Skeletal muscle satellite cell (primary cell): Measurements from ENCODE around the gene ELP4.

Experiments
- H3K27me3 ChIP-seq: 2 replicates; pipeline ENCODE4 v1.7.0; 2013; ENCODE audit warnings: low read length; ENCODE audit not compliant: control insufficient read depth, insufficient read depth
- H3K36me3 ChIP-seq: 2 replicates; pipeline ENCODE4 v1.7.0; 2013; ENCODE audit warnings: mild to moderate bottlenecking, control low read depth, low read length; ENCODE audit not compliant: insufficient read depth
- H3K4me1 ChIP-seq: 2 replicates; pipeline ENCODE4 v1.7.0; 2013; ENCODE audit warnings: low read length; ENCODE audit not compliant: control insufficient read depth, insufficient read depth
- H3K4me2 ChIP-seq: 2 replicates; pipeline ENCODE4 v1.7.0; 2013; ENCODE audit warnings: mild to moderate bottlenecking, low read length
- H3K4me3 ChIP-seq: 2 replicates; pipeline ENCODE4 v1.7.0; 2013; ENCODE audit warnings: low read length
- H3K9ac ChIP-seq: 2 replicates; pipeline ENCODE4 v1.7.0; 2013; ENCODE audit warnings: mild to moderate bottlenecking, low read depth, low read length, moderate library complexity
- H3K9me3 ChIP-seq: replicated peaks from 2 replicates; pipeline ENCODE4 v1.7.0; 2013; ENCODE audit warnings: mild to moderate bottlenecking, control low read depth, low read length

Gene ELP4

GRCh38 chr11:31817621-31818424, 308.3 kb downstream of the ELP4 start:
- Histone ChIP-seq H3K36me3 (no peaks in the 10 kb centered on the region), H3K4me2 (peak overlapping the region; percentile 82), H3K4me1 (peaks cover 40% of the 10 kb centered on the region), H3K27me3 (peaks cover 97% of the 10 kb centered on the region), H3K4me3 (peak overlapping the region; percentile 19), H3K9ac (no peak overlapping the region), H3K9me3 (no peaks in the 10 kb centered on the region)

GRCh38 chr11:31818425-31818755, 308.8 kb downstream of the ELP4 start:
- no peak overlapping the region for H3K4me3 ChIP-seq

GRCh38 chr11:31818874-31819331, 309.3 kb downstream of the ELP4 start:
- Histone ChIP-seq H3K4me2 (no peak overlapping the region), H3K4me3 (no peak overlapping the region), H3K36me3 (no peaks in the 10 kb centered on the region), H3K9ac (no peak overlapping the region), H3K4me1 (peaks cover 31% of the 10 kb centered on the region), H3K27me3 (peaks cover 97% of the 10 kb centered on the region), H3K9me3 (no peaks in the 10 kb centered on the region)

More at GRCh38 chr11:31818425-31818755, 308.8 kb downstream of the ELP4 start:
- Histone ChIP-seq H3K36me3 (no peaks in the 10 kb centered on the region), H3K4me1 (peaks cover 35% of the 10 kb centered on the region), H3K9me3 (no peaks in the 10 kb centered on the region), H3K4me2 (no peak overlapping the region), H3K9ac (no peak overlapping the region), H3K27me3 (peaks cover 97% of the 10 kb centered on the region)

- no peaks in the 10 kb centered on the region for H3K9me3 ChIP-seq
- H3K9ac ChIP-seq = no peak overlapping the region
- H3K36me3 ChIP-seq = no peaks in the 10 kb centered on the region
- H3K4me3 ChIP-seq = no peak overlapping the region
- peaks cover 31% of the 10 kb centered on the region for H3K4me1 ChIP-seq
- H3K4me2 ChIP-seq = no peak overlapping the region
- peaks cover 97% of the 10 kb centered on the region for H3K27me3 ChIP-seq
These were observed 310.3 kb downstream of the ELP4 start for GRCh38 chr11:31819621-31820437.

- Histone ChIP-seq H3K9me3 (no peaks in the 10 kb centered on the region), H3K36me3 (no peaks in the 10 kb centered on the region), H3K4me1 (peaks cover 27% of the 10 kb centered on the region), H3K27me3 (peaks cover 97% of the 10 kb centered on the region), H3K4me3 (no peak overlapping the region), H3K4me2 (no peak overlapping the region), H3K9ac (no peak overlapping the region)
These were observed 310.9 kb downstream of the ELP4 start for GRCh38 chr11:31820438-31820818.

- Histone ChIP-seq H3K27me3 (peaks cover 97% of the 10 kb centered on the region), H3K4me1 (peaks cover 18% of the 10 kb centered on the region), H3K4me2 (no peak overlapping the region), H3K9ac (no peak overlapping the region), H3K36me3 (no peaks in the 10 kb centered on the region), H3K9me3 (no peaks in the 10 kb centered on the region), H3K4me3 (no peak overlapping the region)
These were observed 311.7 kb downstream of the ELP4 start for GRCh38 chr11:31821235-31821764.

GRCh38 chr11:31821766-31822165, 312.2 kb downstream of the ELP4 start:
- Histone ChIP-seq H3K9ac (no peak overlapping the region), H3K36me3 (no peaks in the 10 kb centered on the region), H3K4me3 (no peak overlapping the region), H3K27me3 (peaks cover 97% of the 10 kb centered on the region), H3K9me3 (no peaks in the 10 kb centered on the region), H3K4me2 (no peak overlapping the region), H3K4me1 (peaks cover 15% of the 10 kb centered on the region)

GRCh38 chr11:31822175-31822926, 312.8 kb downstream of the ELP4 start:
- Histone ChIP-seq H3K4me3 (no peak overlapping the region), H3K9ac (no peak overlapping the region), H3K9me3 (no peaks in the 10 kb centered on the region), H3K4me2 (no peak overlapping the region), H3K27me3 (peaks cover 97% of the 10 kb centered on the region), H3K36me3 (no peaks in the 10 kb centered on the region), H3K4me1 (peaks cover 11% of the 10 kb centered on the region)

- Histone ChIP-seq H3K4me3 (no peak overlapping the region), H3K36me3 (no peaks in the 10 kb centered on the region), H3K9ac (no peak overlapping the region), H3K27me3 (peaks cover 97% of the 10 kb centered on the region), H3K4me1 (peaks cover 4% of the 10 kb centered on the region), H3K4me2 (no peak overlapping the region), H3K9me3 (no peaks in the 10 kb centered on the region)
These were observed 313.5 kb downstream of the ELP4 start for GRCh38 chr11:31822927-31823643.

GRCh38 chr11:31823644-31824331, 314.2 kb downstream of the ELP4 start:
- Histone ChIP-seq H3K9ac (no peak overlapping the region), H3K4me2 (no peak overlapping the region), H3K9me3 (no peaks in the 10 kb centered on the region), H3K4me1 (peaks cover 3% of the 10 kb centered on the region), H3K27me3 (peaks cover 96% of the 10 kb centered on the region), H3K36me3 (no peaks in the 10 kb centered on the region), H3K4me3 (no peak overlapping the region)
